Articular chondrocyte of knee joint (primary cell): ENCODE measurements around the gene TMEM106A. TPM values are rescaled to one million over a fixed set of nuclear protein-coding genes. Genes with fewer than 3 reads are reported as not detected.

Experiments
- small RNA-seq: library from RNA; depleted of rRNA; stranded (forward); fragments of <200 nt; gene quantifications from one replicate; pipeline ENCODE3, GENCODE V24; 2012
- total RNA-seq: library from RNA; depleted of rRNA; stranded (reverse); fragments of >200 nt; gene quantifications from 2 replicates; pipeline ENCODE4 v1.2.3, GENCODE V29; 2012

Gene TMEM106A, protein sequence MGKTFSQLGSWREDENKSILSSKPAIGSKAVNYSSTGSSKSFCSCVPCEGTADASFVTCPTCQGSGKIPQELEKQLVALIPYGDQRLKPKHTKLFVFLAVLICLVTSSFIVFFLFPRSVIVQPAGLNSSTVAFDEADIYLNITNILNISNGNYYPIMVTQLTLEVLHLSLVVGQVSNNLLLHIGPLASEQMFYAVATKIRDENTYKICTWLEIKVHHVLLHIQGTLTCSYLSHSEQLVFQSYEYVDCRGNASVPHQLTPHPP
- 8.1 and 8.2 TPM in 2 replicates for total RNA-seq

DNA sequence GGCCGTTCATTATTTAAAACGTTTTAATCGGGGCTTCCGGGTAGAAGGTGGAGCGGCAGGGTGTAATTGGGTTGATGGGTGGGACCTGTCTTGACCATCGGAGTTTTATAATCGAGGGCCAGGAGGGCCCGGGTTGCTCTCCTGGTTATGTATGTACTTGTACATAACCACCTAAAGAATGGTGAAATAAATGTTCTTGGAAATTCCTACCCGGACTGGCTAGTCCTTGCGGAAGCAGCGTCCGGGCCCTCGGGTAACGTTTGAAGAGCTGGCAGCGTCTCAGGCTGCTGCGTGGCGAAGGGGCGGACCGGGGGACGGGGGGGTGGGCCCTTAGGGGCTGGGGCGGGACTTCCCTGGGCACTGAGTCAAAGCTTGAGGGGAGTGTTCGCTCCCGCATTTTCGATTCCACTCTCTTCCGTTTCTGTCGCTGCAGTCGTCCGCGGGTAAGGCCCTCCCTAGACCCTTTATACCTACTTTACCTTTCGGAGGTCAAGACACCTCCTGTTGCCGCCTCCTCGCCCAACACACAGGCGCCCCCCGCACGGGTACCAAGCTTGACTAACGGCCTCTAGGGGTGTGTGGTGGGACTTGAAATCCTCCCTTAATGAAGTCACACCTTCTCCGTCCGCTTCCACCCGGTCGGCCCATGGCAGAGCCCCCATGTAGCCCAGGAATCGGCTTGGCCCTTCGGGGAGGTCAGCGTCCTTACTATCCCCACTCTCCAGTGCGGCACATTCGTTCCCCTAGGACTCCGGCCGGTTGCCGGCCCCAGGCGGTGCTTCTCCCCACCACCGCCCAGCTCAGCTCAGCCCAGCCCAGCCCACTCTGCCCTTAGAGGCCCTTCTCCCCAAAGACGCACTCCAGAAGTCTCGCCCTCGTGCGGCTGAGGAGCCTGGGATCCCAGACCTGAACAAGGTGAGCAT lies at the start of gene TMEM106A:
Gene TMEM106A (plus strand): TSS at position 396 of the 923 bp plus-strand sequence. CDS start 1,167 bp downstream, outside the sequence.

DNA sequence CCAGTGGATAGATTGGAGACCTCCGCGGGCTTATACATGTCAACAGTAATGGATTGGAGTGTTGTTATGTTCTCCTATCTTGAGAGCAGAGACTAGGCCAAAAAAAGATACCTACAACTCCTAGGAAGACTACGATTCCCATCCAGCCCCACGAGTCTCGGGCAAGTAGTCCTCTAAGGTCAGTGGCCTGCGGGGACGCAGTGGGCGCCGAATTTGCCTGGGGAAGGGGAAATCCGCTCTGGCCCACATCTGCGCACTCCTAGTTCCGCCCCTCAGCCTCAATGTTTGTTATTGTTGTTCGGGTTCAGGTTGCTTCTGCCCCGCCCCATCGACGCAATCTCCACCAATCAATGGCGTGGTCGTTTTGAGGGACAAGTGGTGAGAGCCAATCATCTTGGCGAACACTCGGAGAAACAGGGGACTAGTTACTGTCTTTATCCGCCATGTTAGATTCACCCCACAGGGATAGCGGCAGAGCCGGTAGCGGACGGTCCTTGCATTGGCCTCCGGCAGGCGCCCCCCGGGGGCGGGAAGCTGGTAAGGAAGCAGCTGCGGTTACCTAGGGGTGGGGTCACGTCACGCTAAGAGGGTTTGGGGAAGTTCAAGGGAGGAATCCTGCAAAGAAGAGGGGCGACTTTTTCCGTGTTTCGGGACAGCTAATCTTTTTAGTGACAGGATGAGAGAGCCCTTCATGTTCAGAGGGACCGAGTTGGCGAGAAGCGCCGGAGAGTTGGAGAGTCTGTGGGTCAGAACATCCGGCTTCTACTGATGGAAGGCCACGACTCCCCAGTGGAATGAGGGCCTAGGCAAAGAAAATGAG lies 40.7 kb upstream of the TMEM106A start, which contains the start of gene NBR1:
Gene NBR1 (plus strand): TSS at position 449 of the 820 bp plus-strand sequence. CDS start 4,586 bp downstream, outside the sequence.

DNA sequence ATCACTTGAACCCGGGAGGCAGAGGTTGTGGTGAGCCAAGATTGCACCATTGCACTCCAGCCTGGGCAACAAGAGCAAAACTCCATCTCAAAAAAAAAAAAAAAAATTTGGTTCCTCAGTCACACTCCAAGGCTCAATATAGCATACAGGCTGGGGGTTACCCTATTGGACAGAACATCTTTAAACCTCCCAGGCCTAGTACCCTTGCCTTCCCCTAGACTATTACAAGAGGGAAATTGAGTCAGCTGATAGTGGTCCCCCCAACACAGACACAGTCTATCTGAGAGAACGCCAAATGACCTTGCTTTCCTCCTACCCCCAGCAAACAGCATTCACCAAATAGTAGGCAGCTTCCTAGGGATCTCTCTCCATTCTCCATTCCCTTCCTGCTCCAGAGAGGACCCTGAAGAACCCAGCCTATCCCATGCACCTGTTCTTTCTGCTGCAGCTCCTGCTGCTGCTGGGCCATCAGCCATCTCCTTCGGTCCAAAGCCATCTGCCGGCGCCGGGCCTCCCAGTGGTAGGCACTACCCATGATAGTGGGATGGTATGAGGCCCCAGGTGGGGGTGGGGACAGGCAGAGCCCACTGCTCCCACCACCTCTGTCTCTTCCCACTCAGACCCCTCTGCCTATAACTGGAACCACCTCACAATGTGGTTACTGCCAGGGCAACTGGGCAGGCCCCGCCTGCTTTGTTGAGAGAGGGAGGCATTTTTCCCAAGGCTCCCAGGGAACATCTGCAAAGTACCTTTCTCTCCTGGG lies 16.5 kb downstream of the TMEM106A start, which contains the start of gene CCDC200:
Gene CCDC200 (minus strand): TSS at position 604 of the 763 bp plus-strand sequence. CDS start 69 bp downstream, at position 535.

DNA sequence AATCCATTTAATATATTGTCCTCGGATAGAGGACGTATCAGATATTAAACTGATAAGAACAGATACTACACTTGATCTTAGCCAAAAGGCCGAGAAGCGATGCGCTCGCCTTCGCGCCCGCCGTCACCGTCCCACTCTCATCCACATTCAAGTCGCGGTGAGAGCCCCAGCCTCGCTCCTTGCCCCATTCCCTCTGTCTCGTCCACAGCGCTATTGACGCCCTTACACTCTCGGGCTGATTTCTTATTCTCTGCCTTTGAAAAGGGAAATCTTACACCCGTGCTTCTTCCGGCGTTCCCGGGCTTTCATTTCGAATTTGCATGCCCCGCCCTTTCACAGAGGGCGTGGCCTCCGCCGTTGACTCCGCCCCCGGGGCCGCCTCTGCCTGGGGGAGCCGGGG lies 22.2 kb downstream of the TMEM106A start, which contains the start of gene RNU2-1:
Gene RNU2-1 (minus strand): TSS at position 101 of the 400 bp plus-strand sequence.

Small RNA genes within 50 kb of the gene (small RNA-seq; reads per million reads assigned to genes)
- gene AC060780.2 = not detected
- not detected for gene AC060780.3
- not detected for gene RF00004
- not detected for gene RNU2-1

Other genes with a start within 250 kb of the TMEM106A start
- gene AARSD1, start 247.4 kb upstream of the TMEM106A start, total RNA-seq = 16.2 and 16.7 TPM in 2 replicates
- 0.11 and 0.52 TPM in 2 replicates for gene PTGES3L, start 231.8 kb upstream of the TMEM106A start, total RNA-seq
- gene RUNDC1, start 231.3 kb upstream of the TMEM106A start, total RNA-seq = 11.0 and 11.8 TPM in 2 replicates
- 992 and 1,718 TPM in 2 replicates for gene RPL27, start 213.5 kb upstream of the TMEM106A start, total RNA-seq
- gene IFI35, start 205.1 kb upstream of the TMEM106A start, total RNA-seq = 43.2 and 51.2 TPM in 2 replicates
- 322 and 382 TPM in 2 replicates for gene VAT1, start 189.5 kb upstream of the TMEM106A start, total RNA-seq
- 0.54 and 0.78 TPM in 2 replicates for gene RND2, start 186.6 kb upstream of the TMEM106A start, total RNA-seq
- 15.3 and 20.2 TPM in 2 replicates for gene BRCA1, start 86.5 kb upstream of the TMEM106A start, total RNA-seq
- gene NBR1, start 40.7 kb upstream of the TMEM106A start, total RNA-seq = 152 and 156 TPM in 2 replicates
- gene CCDC200, start 16.7 kb downstream of the TMEM106A start, total RNA-seq = 0.26 TPM in 1 of 2 replicates, not detected in the other
- not detected in 2 replicates for gene RNU2-1, start 22.1 kb downstream of the TMEM106A start, total RNA-seq
- 21.6 and 28.4 TPM in 2 replicates for gene ARL4D, start 187.1 kb downstream of the TMEM106A start, total RNA-seq